ENCODE data around the gene TMEM106A. TPM values are rescaled to one million over a fixed set of nuclear protein-coding genes. Genes with fewer than 3 reads are reported as not detected.
A peak's percentile ranks its signal among the peaks of the same experiment; 100 is the strongest.
"Not testable (repeated sequence)": the region's sequence is repeated elsewhere in the genome, so short reads cannot be mapped to it uniquely, and the experiment has no call there.

The TMEM106A gene, protein sequence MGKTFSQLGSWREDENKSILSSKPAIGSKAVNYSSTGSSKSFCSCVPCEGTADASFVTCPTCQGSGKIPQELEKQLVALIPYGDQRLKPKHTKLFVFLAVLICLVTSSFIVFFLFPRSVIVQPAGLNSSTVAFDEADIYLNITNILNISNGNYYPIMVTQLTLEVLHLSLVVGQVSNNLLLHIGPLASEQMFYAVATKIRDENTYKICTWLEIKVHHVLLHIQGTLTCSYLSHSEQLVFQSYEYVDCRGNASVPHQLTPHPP
- polyA plus RNA-seq (2012; ENCODE audit: low read depth, missing spikeins) = 4.0 TPM

DNA sequence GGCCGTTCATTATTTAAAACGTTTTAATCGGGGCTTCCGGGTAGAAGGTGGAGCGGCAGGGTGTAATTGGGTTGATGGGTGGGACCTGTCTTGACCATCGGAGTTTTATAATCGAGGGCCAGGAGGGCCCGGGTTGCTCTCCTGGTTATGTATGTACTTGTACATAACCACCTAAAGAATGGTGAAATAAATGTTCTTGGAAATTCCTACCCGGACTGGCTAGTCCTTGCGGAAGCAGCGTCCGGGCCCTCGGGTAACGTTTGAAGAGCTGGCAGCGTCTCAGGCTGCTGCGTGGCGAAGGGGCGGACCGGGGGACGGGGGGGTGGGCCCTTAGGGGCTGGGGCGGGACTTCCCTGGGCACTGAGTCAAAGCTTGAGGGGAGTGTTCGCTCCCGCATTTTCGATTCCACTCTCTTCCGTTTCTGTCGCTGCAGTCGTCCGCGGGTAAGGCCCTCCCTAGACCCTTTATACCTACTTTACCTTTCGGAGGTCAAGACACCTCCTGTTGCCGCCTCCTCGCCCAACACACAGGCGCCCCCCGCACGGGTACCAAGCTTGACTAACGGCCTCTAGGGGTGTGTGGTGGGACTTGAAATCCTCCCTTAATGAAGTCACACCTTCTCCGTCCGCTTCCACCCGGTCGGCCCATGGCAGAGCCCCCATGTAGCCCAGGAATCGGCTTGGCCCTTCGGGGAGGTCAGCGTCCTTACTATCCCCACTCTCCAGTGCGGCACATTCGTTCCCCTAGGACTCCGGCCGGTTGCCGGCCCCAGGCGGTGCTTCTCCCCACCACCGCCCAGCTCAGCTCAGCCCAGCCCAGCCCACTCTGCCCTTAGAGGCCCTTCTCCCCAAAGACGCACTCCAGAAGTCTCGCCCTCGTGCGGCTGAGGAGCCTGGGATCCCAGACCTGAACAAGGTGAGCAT lies at the start of gene TMEM106A:
TMEM106A (plus strand) TSS at position 396 of the 923 bp plus-strand sequence. CDS start 1,167 bp downstream, outside the sequence.
- TF ChIP-seq POU2F2 (IDR thresholded peaks at IDR 0.05; ENCODE audit: low read depth, low read length) (no peak), SPI1 (IDR thresholded peaks at IDR 0.05; ENCODE audit: low read depth, low read length) (no peak), POLR2A (IDR thresholded peaks at IDR 0.05; ENCODE audit: low read depth, low read length) (peak; percentile 85), TAF1 (IDR thresholded peaks at IDR 0.05; ENCODE audit: low read depth, low read length) (peak; percentile 40; the same call in 1 of the 2 replicates), PAX5 (IDR thresholded peaks at IDR 0.05; ENCODE audit: insufficient read depth, low read length, severe bottlenecking) (no peak), POLR2AphosphoS5 (IDR thresholded peaks at IDR 0.05; ENCODE audit: low read depth, low read length) (peak; percentile 78)
- DNase-seq (ENCODE audit: insufficient read length, low spot score) (peak; percentile 84), FAIRE-seq (peak; percentile 89)

DNA sequence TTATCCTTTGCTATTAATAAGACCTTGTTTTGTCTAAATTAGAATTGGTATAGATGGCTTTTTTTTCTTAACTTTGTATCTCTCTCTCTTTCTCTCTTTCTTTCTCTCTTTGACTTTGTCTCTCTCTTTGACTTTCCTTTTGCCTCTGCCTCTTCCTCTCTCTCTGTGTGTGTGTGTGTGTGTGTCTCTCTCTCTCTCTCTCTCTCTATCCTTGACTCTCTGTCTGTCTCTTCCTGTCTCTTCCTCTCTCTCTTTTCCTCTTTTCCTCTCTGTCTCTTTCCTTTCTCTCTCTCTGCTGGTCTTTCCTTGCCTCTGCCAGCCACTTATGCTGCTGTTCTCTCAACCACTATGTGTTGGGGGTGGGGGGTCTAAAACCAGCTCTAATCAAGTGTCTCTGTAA lies 45.7 kb upstream of the TMEM106A start:
- DNase-seq (ENCODE audit: insufficient read length, low spot score); FAIRE-seq: not testable (repeated sequence)

DNA sequence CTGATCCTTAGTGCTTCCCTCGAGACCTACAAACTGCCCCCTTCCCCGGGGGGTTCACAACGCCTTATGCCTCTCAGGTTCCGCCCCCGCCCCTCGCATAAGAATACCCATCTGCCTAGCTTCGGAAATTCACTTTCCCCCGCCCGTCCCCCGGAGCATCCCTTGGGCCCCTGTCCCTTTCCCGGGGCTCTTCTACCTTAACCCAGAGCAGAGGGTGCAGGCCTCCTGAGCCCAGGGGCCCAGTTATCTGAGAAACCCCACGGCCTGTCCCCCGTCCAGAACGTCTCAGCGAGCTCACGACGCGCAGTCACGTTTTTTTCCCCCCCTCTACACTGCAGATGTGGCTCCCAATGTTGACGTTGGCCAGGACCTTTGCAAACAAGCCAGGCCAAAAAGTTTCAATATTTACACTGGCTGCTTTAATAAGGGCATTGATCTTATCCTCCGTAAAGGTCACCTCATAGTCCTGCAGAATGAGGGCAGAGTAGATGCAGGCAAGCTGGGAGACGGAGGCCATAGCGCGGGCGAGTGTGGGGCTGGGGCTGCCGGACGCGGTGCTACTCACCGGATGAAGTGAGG lies 42.0 kb upstream of the TMEM106A start:
- DNase-seq (ENCODE audit: insufficient read length, low spot score) = no peak
- FAIRE-seq = peak; percentile 16
- no peak for TF ChIP-seq PAX5 (IDR thresholded peaks at IDR 0.05; ENCODE audit: insufficient read depth, low read length, severe bottlenecking)
- no peak for TF ChIP-seq POLR2A (IDR thresholded peaks at IDR 0.05; ENCODE audit: low read depth, low read length)
- TF ChIP-seq SPI1 (IDR thresholded peaks at IDR 0.05; ENCODE audit: low read depth, low read length) = no peak
- no peak for TF ChIP-seq POLR2AphosphoS5 (IDR thresholded peaks at IDR 0.05; ENCODE audit: low read depth, low read length)
- no peak for TF ChIP-seq POU2F2 (IDR thresholded peaks at IDR 0.05; ENCODE audit: low read depth, low read length)
- TF ChIP-seq TAF1 (IDR thresholded peaks at IDR 0.05; ENCODE audit: low read depth, low read length) = no peak

DNA sequence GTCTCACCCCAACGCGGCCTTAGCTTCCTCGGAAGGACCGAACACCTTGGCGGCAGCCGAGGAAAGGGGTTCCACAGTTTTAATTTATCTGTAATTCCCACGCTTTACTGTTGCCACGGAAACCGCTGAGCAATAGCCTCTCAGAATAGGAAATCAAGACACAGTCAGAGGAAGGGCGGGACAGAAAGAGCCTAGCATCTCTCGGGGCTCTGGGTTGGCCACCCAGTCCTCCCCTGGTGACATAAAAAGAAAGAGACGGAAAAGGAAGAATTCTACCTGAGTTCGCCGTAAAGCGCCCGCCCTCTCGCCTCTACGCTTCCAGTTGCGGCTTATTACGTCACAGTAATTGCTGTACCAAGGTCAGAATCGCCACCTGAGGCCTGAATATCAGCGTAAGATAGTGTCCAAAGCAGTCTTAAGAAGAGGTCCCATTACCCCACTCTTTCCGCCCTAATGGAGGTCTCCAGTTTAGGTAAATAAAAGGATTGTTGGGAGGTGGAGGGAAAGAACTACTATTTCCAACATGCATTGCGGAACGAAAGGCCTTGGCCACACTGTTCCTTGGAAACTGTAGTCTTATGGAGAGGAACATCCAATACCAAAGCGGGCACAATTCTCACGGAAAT lies 41.4 kb upstream of the TMEM106A start:
- peak; percentile 81 for DNase-seq (ENCODE audit: insufficient read length, low spot score)
- peak; percentile 78 for FAIRE-seq

DNA sequence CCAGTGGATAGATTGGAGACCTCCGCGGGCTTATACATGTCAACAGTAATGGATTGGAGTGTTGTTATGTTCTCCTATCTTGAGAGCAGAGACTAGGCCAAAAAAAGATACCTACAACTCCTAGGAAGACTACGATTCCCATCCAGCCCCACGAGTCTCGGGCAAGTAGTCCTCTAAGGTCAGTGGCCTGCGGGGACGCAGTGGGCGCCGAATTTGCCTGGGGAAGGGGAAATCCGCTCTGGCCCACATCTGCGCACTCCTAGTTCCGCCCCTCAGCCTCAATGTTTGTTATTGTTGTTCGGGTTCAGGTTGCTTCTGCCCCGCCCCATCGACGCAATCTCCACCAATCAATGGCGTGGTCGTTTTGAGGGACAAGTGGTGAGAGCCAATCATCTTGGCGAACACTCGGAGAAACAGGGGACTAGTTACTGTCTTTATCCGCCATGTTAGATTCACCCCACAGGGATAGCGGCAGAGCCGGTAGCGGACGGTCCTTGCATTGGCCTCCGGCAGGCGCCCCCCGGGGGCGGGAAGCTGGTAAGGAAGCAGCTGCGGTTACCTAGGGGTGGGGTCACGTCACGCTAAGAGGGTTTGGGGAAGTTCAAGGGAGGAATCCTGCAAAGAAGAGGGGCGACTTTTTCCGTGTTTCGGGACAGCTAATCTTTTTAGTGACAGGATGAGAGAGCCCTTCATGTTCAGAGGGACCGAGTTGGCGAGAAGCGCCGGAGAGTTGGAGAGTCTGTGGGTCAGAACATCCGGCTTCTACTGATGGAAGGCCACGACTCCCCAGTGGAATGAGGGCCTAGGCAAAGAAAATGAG lies 40.7 kb upstream of the TMEM106A start, which contains the start of gene NBR1:
NBR1 (plus strand) TSS at position 449 of the 820 bp plus-strand sequence. CDS start 4,586 bp downstream, outside the sequence.
- TF ChIP-seq SPI1 (IDR thresholded peaks at IDR 0.05; ENCODE audit: low read depth, low read length) = peak; percentile 58
- peak; percentile 50 for TF ChIP-seq PAX5 (IDR thresholded peaks at IDR 0.05; ENCODE audit: insufficient read depth, low read length, severe bottlenecking)
- peak; percentile 35; the same call in 1 of the 2 replicates for TF ChIP-seq POU2F2 (IDR thresholded peaks at IDR 0.05; ENCODE audit: low read depth, low read length)
- peak; percentile 82 for TF ChIP-seq TAF1 (IDR thresholded peaks at IDR 0.05; ENCODE audit: low read depth, low read length)
- peak; percentile 71; the same call in 1 of the 2 replicates for TF ChIP-seq POLR2A (IDR thresholded peaks at IDR 0.05; ENCODE audit: low read depth, low read length)
- TF ChIP-seq POLR2AphosphoS5 (IDR thresholded peaks at IDR 0.05; ENCODE audit: low read depth, low read length) = peak; percentile 75
- peak; percentile 96 for FAIRE-seq
- peak; percentile 72 for DNase-seq (ENCODE audit: insufficient read length, low spot score)

More for the DNA sequence above, 41.4 kb upstream of the TMEM106A start:
- TF ChIP-seq POLR2AphosphoS5 (IDR thresholded peaks at IDR 0.05; ENCODE audit: low read depth, low read length) = peak; percentile 63; the same call in 1 of the 2 replicates
- TF ChIP-seq TAF1 (IDR thresholded peaks at IDR 0.05; ENCODE audit: low read depth, low read length) = no peak

DNA sequence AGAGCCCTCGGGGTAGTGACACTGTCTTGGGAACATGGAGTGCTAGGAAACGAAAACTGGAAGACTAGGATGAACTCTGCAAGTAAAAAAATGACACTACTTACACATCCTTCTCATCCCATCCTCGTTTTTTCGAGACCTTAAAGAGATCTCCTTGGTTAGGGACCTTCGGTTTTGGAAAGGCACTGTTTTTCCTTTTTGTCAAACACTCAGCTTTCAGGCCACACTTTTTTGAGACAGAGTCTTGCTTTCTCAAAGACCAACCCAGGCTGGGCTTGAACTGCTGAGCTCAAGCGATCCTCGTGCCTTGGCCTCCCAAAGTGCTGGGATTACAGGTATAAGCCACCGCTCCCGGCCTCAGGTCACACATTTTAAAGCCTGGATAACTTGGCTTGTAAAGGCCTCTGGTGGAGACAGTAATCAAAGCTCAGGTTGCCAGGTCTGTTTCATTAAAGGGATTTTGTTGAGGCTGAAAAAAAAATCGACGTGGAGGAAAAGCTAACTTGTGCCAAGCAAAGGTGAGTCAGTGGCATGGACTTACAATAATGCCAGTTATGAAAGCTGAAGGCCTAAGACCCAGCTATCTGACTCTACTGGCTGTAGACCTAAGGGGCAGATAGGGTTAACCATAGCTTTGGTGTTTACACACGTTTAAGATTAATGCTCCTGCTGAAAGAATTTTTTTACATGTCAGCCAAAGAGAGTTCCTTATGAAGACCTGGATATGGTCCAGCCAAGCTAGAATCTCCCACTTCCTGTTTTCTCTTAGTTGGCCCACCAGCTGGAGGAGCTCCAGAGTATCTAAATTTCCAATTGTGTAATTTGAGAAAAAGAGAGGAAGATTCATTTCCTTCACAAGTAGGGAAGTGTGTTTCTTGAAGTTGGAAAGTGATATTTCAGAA lies 39.8 kb upstream of the TMEM106A start:
- DNase-seq (ENCODE audit: insufficient read length, low spot score) = no peak
- TF ChIP-seq TAF1 (IDR thresholded peaks at IDR 0.05; ENCODE audit: low read depth, low read length) = no peak
- TF ChIP-seq SPI1 (IDR thresholded peaks at IDR 0.05; ENCODE audit: low read depth, low read length) = peak; percentile 90
- peak; percentile 28 for FAIRE-seq

DNA sequence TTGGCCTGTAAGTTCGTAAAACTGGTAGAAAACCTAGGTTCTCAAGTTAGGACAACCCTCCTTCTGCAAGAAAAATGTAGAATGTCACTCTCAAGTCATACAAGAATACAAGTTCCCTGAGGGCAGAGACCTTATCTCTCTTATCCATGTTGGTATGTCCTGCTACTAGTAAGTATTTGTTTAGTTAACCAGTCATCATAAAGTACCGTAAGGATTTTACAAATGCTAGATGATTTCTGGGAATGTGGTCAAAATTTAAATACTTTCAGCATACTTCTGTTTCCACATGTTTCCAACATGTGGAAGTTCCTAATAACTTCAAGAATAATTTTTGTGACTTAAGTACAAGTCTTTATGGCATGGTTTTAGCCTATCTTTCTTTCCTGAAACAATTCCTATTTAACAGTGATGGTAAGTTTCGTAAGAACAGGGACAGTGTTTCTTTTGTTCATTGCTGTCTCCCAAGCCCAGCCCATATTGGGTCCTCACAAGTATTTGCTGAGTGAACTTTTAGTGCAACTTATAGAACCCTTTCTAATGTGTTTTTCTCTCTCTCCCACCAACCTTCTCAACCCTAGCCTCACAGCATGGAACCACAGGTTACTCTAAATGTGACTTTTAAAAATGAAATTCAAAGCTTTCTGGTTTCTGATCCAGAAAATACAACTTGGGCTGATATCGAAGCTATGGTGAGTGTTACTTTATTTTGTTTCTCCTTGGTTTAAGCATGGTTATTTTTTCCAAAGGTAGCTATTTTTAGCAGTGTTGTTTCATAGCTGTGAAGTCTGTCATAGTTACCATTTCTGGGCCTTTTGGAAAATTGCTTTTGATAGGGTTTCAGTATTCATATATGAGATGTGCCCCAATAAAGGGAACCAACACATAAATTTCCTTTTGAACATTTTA lies 36.2 kb upstream of the TMEM106A start:
- no peak for TF ChIP-seq POLR2AphosphoS5 (IDR thresholded peaks at IDR 0.05; ENCODE audit: low read depth, low read length)
- no peak for TF ChIP-seq SPI1 (IDR thresholded peaks at IDR 0.05; ENCODE audit: low read depth, low read length)
- no peak for TF ChIP-seq TAF1 (IDR thresholded peaks at IDR 0.05; ENCODE audit: low read depth, low read length)
- TF ChIP-seq POU2F2 (IDR thresholded peaks at IDR 0.05; ENCODE audit: low read depth, low read length) = no peak
- TF ChIP-seq PAX5 (IDR thresholded peaks at IDR 0.05; ENCODE audit: insufficient read depth, low read length, severe bottlenecking) = no peak
- TF ChIP-seq POLR2A (IDR thresholded peaks at IDR 0.05; ENCODE audit: low read depth, low read length) = no peak
- DNase-seq (ENCODE audit: insufficient read length, low spot score) = no peak
- FAIRE-seq = no peak
